Measurements from ENCODE around the gene LCN10. TPM values are rescaled to one million over a fixed set of nuclear protein-coding genes. Genes with fewer than 3 reads are reported as not detected.

LCN10 gene
- not detected in 2 replicates for total RNA-seq

DNA sequence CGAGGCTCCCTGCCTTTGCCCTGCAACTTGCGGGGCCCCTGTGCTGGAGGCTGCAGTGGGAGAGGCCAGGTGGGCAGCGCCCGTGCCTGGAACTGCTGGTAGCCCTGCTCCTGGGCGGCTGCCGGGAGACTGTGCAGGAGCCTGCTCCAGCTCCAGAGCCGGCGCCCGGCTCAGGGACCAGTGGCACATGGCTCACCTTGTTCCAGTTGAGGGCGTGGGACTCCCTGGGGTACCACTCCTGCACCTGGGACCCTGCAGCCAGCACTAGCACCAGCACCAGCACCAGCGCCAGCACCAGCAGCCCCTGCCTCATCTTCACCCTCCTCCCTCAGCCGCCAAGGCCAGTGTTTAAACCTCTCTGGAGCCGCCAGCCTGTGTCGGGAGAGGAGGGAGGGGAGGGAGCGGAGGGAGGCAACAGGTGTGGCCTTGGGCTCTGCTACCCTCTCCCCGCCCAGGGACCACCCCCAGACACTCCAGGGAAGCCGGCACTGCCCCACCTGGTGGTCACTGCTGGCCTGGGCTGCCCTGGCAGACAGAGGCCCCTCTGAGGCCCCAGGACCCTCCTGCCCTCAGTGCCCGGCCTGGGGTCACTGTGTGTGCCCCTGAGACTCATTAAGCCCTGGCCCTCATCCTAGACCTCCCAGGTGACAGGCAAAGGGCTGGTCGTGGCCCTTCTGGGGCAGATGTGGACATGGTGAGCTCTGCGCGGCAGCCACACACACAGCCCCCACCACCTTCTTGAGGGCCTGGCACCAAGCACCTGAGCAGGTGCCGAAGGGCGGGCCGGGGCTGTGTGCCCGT, at the start of gene LCN10:
LCN10 (minus strand) TSS at position 350 of the 801 bp plus-strand sequence; CDS start at position 313, 37 bp downstream.

DNA sequence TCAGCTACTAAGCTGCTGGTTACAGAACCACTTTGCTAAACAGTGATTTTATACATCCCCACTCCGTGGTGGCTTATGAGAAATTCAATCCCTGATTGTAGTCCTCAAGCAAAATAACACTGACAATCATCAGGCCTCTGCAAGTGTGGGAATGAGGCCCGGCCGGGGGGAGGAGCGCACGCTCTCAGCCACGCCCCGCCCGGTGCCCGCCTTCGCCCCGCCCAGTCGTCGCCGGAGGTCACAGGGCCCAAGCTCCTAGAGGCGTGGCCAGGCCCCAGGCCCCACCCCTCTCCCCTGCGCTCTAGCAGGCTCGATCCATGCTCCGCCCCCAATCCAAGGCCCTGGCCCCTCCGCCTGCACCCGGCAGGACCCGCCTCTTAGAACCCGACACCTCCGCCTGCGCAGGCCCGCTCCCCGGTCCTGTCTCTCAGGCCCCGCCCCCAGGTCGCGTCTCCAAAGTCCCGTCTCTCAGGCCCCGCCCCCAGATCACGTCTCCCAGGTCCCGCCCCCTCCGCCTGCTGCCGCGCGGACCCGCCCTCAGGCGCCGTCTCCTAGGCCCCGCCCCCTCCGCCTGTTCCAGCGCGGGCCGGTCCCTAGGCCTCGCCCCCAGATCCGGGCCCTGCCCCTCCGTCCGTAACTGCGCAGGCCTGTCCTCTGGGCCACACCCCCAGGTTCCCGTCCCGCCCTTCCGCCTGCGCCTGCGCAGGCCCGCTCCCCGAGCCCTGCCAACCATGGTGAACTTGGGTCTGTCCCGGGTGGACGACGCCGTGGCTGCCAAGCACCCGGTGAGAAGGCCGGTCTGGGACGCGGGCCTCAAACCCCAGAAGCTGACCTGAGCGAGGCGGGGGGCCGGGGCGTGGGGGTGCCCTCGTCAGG, 48.1 kb upstream of the LCN10 start, which contains the start of gene TMEM141:
TMEM141 (plus strand) TSS at position 705 of the 876 bp plus-strand sequence; CDS start at position 732, 27 bp downstream.

DNA sequence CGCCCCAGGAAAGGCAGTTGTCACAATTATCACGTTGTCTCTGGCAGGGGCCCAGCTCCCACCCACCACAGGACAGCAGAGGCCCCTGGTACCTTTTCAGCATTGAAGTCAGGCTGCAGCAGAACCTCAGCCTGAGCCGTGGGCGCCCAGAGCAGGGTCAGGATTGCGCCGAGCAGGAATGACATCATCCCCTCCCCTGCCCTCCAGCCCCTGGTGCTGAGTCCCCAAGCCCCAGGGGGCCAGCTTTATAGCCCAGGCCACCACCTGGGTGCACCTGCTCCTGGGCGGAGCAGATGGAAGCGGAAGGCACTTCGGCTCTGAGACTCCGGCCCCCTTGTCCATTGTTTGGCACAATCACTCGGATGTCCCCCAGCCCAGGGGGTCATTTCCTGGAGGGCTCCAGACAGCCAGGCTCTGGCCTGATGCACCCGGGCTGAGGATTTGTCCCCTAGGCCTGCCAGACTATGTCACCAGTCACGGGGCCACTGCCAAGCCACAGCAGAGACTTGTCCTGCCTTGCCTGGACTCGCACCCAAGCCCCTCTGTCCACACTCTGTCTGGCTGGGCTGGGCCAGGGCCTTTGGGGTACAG, 21.7 kb upstream of the LCN10 start, which contains the start of gene LCN15:
LCN15 (minus strand) TSS at position 218 of the 591 bp plus-strand sequence; CDS start at position 188, 30 bp downstream.

DNA sequence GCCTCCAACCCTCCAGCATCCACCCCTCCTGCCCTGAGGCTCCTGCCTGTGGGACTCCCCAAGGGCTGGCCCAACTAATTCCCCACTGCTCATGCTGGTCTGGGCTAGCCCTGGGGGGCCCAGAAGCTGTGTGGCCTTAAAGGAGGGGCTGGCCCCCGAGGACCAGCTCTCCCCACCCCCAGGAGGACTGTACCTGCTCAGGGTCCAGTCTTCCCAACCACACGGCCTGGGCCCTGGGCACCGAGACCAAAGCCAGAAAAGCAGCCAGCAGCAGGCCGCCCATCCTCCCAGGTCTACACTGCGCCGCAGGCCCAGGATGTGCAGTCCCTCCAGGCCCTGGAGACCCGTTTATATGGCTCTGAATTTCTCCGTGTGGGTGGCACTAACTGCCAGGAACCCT, 5.5 kb upstream of the LCN10 start, which contains the start of gene LCN6:
LCN6 (minus strand) TSS at position 325 of the 400 bp plus-strand sequence; CDS start at position 283, 42 bp downstream.

DNA sequence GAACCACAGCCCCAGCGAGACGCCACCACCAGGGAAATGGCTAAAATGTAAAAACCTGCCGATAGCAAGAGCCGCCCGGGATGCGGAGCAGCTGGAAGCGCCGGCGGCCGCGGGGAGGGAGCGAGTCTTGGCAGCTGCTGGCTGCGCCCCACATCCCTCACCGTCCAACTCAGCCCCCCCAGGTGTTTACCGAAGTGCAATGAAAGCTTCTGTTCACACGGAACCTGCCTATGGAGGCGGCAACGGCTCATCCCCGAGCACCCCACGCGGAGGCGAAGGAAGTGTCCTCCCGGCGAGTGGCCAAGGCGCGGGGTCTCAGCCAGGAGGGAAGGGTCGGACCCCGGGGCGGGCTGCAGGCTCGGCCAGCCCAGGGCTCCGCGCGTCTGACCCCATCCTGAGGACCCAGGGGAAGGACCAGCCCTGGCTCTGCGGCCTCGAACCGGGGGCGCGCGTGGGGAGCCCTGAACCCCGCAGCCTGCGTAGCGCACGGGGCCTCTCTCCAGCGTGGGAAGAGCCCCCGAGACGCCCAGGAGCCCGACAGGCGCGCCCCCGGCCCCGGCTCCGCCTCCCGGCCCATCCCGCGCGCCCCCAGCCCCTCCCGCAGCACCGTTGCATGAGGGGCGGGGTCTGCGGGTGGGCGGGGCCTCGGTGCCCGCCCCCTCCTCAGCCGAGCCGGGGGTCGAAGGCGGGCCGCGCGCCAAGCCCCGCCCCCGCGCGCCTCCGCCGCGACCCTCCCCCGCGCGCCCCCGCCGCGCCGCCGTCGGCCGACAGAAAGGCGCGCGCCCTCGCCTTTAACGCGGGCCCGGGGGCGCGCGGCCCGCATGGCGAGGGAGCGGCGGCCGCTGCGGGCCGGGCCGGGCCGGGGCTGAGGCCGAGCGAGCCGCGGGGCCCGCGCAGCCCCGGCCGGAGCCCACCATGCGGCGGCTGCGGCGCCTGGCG, 30.7 kb downstream of the LCN10 start, which contains the start of gene DIPK1B:
DIPK1B (plus strand) TSS at position 822 of the 939 bp plus-strand sequence; CDS start at position 916, 94 bp downstream.

Small RNAs within 50 kb of the gene (small RNA-seq; reads per million reads assigned to genes)
- not detected for gene ATP6V1G1P3
- gene MIR6722 = not detected

Other genes with a start within 250 kb of the LCN10 start
- 8.4 and 15.1 TPM in 2 replicates for gene NOTCH1, start 196.9 kb downstream of the LCN10 start, total RNA-seq
- gene EGFL7, start 80.0 kb downstream of the LCN10 start, total RNA-seq = 4.5 and 8.1 TPM in 2 replicates
- 36.0 and 37.6 TPM in 2 replicates for gene AGPAT2, start 55.5 kb downstream of the LCN10 start, total RNA-seq
- gene DIPK1B, start 30.4 kb downstream of the LCN10 start, total RNA-seq = 0.12 TPM in 1 of 2 replicates, not detected in the other
- not detected in 2 replicates for gene LCN6, start 5.6 kb upstream of the LCN10 start, total RNA-seq
- not detected in 2 replicates for gene LCN8, start 15.3 kb upstream of the LCN10 start, total RNA-seq
- not detected in 2 replicates for gene LCN15, start 21.6 kb upstream of the LCN10 start, total RNA-seq
- 28.6 and 32.7 TPM in 2 replicates for gene TMEM141, start 48.4 kb upstream of the LCN10 start, total RNA-seq
- gene CCDC183, start 53.4 kb upstream of the LCN10 start, total RNA-seq = 0.16 and 0.73 TPM in 2 replicates
- 83.5 and 85.7 TPM in 2 replicates for gene RABL6, start 65.0 kb upstream of the LCN10 start, total RNA-seq
- 0.85 and 0.97 TPM in 2 replicates for gene AJM1, start 99.5 kb upstream of the LCN10 start, total RNA-seq
- 49.8 and 55.1 TPM in 2 replicates for gene PHPT1, start 106.5 kb upstream of the LCN10 start, total RNA-seq
- gene MAMDC4, start 109.4 kb upstream of the LCN10 start, total RNA-seq = 1.1 and 1.9 TPM in 2 replicates
- gene EDF1, start 123.4 kb upstream of the LCN10 start, total RNA-seq = 119 and 175 TPM in 2 replicates
- gene TRAF2, start 143.6 kb upstream of the LCN10 start, total RNA-seq = 6.6 and 6.8 TPM in 2 replicates
- gene FBXW5, start 201.8 kb upstream of the LCN10 start, total RNA-seq = 133 and 152 TPM in 2 replicates
- 1.1 TPM in 1 of 2 replicates, not detected in the other for gene C8G, start 202.3 kb upstream of the LCN10 start, total RNA-seq
- 0.24 TPM in 1 of 2 replicates, not detected in the other for gene LCN12, start 209.3 kb upstream of the LCN10 start, total RNA-seq
- 16.9 and 20.2 TPM in 2 replicates for gene PTGDS, start 234.6 kb upstream of the LCN10 start, total RNA-seq
- gene LCNL1, start 240.1 kb upstream of the LCN10 start, total RNA-seq = 2.4 and 3.5 TPM in 2 replicates
- gene PAXX, start 249.5 kb upstream of the LCN10 start, total RNA-seq = 7.3 and 8.5 TPM in 2 replicates